HEK293T (cell line): Measurements from ENCODE around the gene SLC8A1.

ENCODE experiments used
- ARNT ChIP-seq: fragments of 450-650 bp; IDR thresholded peaks from 2 replicates; pipeline ENCODE4 v1.6.1; 2017; ENCODE audit warnings: mild to moderate bottlenecking
- BHLHE40 ChIP-seq: fragments of 450-650 bp; IDR thresholded peaks from 2 replicates; pipeline ENCODE4 v1.6.1; 2016; ENCODE audit warnings: mild to moderate bottlenecking, moderate library complexity, borderline replicate concordance
- ELF4 ChIP-seq: fragments of 450-650 bp; IDR thresholded peaks from 2 replicates; pipeline ENCODE4 v1.6.1; 2017; ENCODE audit warnings: antibody characterized with exemption
- FOXK2 ChIP-seq: fragments of 450-650 bp; IDR thresholded peaks from 2 replicates; pipeline ENCODE4 v1.6.1; 2016; ENCODE audit warnings: mild to moderate bottlenecking
- HDGF ChIP-seq: fragments of 450-650 bp; IDR thresholded peaks from 2 replicates; pipeline ENCODE4 v1.6.1; 2017; ENCODE audit warnings: antibody characterized with exemption, borderline replicate concordance
- L3MBTL2 ChIP-seq: fragments of 450-650 bp; conservative IDR thresholded peaks from 2 replicates; pipeline ENCODE4 v1.6.1; 2016; ENCODE audit warnings: mild to moderate bottlenecking
- LEF1 ChIP-seq: fragments of 450-650 bp; IDR thresholded peaks from 2 replicates; pipeline ENCODE4 v1.6.1; 2017; ENCODE audit warnings: mild to moderate bottlenecking, borderline replicate concordance
- SP1 ChIP-seq: fragments of 450-650 bp; IDR thresholded peaks from 2 replicates; pipeline ENCODE4 v1.6.1; 2017
- SUZ12 ChIP-seq: fragments of 450-650 bp; IDR thresholded peaks from 2 replicates; pipeline ENCODE4 v1.6.1; 2016; ENCODE audit warnings: mild to moderate bottlenecking
- TARDBP ChIP-seq: fragments of 450-650 bp; IDR thresholded peaks from 2 replicates; pipeline ENCODE4 v1.6.1; 2016
- ZNF384 ChIP-seq: fragments of 450-650 bp; IDR thresholded peaks from 2 replicates; pipeline ENCODE4 v1.6.1; 2016
- TF ChIP-seq, protein P1 (sequence below): fragments of 450-650 bp; IDR thresholded peaks from 2 replicates; pipeline ENCODE4 v1.6.1; 2016

DNA sequence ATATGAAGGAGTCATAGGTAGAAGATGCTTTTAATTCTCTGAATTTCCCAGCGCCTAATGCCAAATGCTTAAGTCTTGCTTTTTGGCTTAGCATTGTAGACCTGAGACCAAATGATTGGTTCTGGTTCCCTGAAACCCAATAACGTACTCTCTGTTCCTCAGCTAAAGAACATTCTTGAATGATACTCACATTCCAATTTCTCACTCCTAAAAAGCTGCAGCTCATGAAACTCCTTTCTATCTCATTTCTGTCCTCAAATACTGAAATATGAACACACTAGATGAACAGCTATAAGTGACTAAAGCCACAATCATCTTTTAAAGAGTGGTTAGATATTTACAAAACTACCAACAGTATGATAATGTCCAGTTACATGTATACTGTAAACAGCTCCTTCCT lies 272.1 kb downstream of the SLC8A1 start:
- no peak for TF ChIP-seq HDGF
- no peak for TF ChIP-seq SP1
- TF ChIP-seq SUZ12 = no peak
- TF ChIP-seq ELF4 = no peak
- no peak for TF ChIP-seq BHLHE40
- no peak for TF ChIP-seq ZNF384
- no peak for TF ChIP-seq L3MBTL2
- TF ChIP-seq ARNT = no peak
- TF ChIP-seq LEF1 = no peak
- no peak for TF ChIP-seq FOXK2
- no peak for TF ChIP-seq TARDBP
- TF ChIP-seq, protein P1, sequence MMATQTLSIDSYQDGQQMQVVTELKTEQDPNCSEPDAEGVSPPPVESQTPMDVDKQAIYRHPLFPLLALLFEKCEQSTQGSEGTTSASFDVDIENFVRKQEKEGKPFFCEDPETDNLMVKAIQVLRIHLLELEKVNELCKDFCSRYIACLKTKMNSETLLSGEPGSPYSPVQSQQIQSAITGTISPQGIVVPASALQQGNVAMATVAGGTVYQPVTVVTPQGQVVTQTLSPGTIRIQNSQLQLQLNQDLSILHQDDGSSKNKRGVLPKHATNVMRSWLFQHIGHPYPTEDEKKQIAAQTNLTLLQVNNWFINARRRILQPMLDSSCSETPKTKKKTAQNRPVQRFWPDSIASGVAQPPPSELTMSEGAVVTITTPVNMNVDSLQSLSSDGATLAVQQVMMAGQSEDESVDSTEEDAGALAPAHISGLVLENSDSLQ = no peak
